ENCODE measurements around the gene METTL27.

The METTL27 gene

GRCh38 chr7:73872056-73872908, 30.0 kb upstream of the METTL27 start (continued):
- TF ChIP-seq ZNF366 (tag by site-specific recombination; conservative IDR thresholded peaks at IDR 0.05) (peak; percentile 88), IKZF3 (tag by site-specific recombination; IDR thresholded peaks at IDR 0.05) (no peak), ZXDB (tag by site-specific recombination; IDR thresholded peaks at IDR 0.05) (no peak), ZNF660 (tag by site-specific recombination; IDR thresholded peaks at IDR 0.05) (no peak), ZNF354C (tag by site-specific recombination; IDR thresholded peaks at IDR 0.05; ENCODE audit: borderline replicate concordance, low read depth) (no peak), HOXC10 (CRISPR knock-in tag; IDR thresholded peaks at IDR 0.05) (no peak), ZNF37A (tag by site-specific recombination; IDR thresholded peaks at IDR 0.05) (no peak)

GRCh38 chr7:73871163-73872011, 29.1 kb upstream of the METTL27 start:
- POLR2A ChIA-PET, result no interaction called here
- H3K4me3 ChIP-seq (ENCODE audit: low read depth, low read length), result no peak overlapping the region
- H3K9me3 ChIP-seq (ENCODE audit: control insufficient read depth, insufficient read depth, low read depth, low read length), result no peaks in the 10 kb centered on the region
- CTCF ChIA-PET, result interaction anchor here (1.2 kb wide), 1 partner anchor 155 kb away, joined by 9 read pairs; no protein-coding TSS in a partner anchor
- TF ChIP-seq ZNF664 (tag by site-specific recombination; IDR thresholded peaks at IDR 0.05) (no peak), ZNF658 (tag by site-specific recombination; IDR thresholded peaks at IDR 0.05) (no peak), SCRT1 (tag by site-specific recombination; IDR thresholded peaks at IDR 0.05; ENCODE audit: borderline replicate concordance) (no peak), ZFP37 (tag by site-specific recombination; IDR thresholded peaks at IDR 0.05) (no peak), ZNF600 (tag by site-specific recombination; IDR thresholded peaks at IDR 0.05) (no peak), ZNF585B (tag by site-specific recombination; IDR thresholded peaks at IDR 0.05) (no peak)
- H3K36me3 ChIP-seq (ENCODE audit: control insufficient read depth in 2 of 2, insufficient read depth in 1 of 2, low read length in 2 of 2), result no peaks in the 10 kb centered on the region
- H3K27ac ChIP-seq (ENCODE audit: extremely low read depth, low read depth, low read length), result no peak overlapping the region
- no peaks in the 10 kb centered on the region for H3K4me1 ChIP-seq (ENCODE audit: control insufficient read depth, insufficient read depth, low read length)

- no peak for TF ChIP-seq ZNF174 (tag by site-specific recombination; IDR thresholded peaks at IDR 0.05)
- no peak for TF ChIP-seq SP2 (tag by site-specific recombination; IDR thresholded peaks at IDR 0.05)
- no peak for TF ChIP-seq ZNF664 (tag by site-specific recombination; IDR thresholded peaks at IDR 0.05)
- no peak for TF ChIP-seq GLIS2 (tag by site-specific recombination; IDR thresholded peaks at IDR 0.05)
- TF ChIP-seq ATF2 (tag by site-specific recombination; IDR thresholded peaks at IDR 0.05; ENCODE audit: low read depth), result no peak
- TF ChIP-seq ZNF707 (tag by site-specific recombination; IDR thresholded peaks at IDR 0.05), result no peak
- Histone ChIP-seq H3K9me3 (ENCODE audit: control insufficient read depth, insufficient read depth, low read depth, low read length) (no peaks in the 10 kb centered on the region), H3K4me3 (ENCODE audit: low read depth, low read length) (no peak overlapping the region), H3K27ac (ENCODE audit: extremely low read depth, low read depth, low read length) (no peak overlapping the region), H3K4me1 (ENCODE audit: control insufficient read depth, insufficient read depth, low read length) (no peaks in the 10 kb centered on the region), H3K36me3 (ENCODE audit: control insufficient read depth in 2 of 2, insufficient read depth in 1 of 2, low read length in 2 of 2) (no peaks in the 10 kb centered on the region)
- ChIA-PET CTCF (interaction anchor here (1.2 kb wide), 1 partner anchor 156 kb away, joined by 9 read pairs; no protein-coding TSS in a partner anchor), POLR2A (no interaction called here)
Observed at GRCh38 chr7:73870041-73870492, 27.8 kb upstream of the METTL27 start.
